ENCODE results near the gene COLQ. TPM values are rescaled to one million over a fixed set of nuclear protein-coding genes. Genes with fewer than 3 reads are reported as not detected.

The COLQ gene
- total RNA-seq, 1 experiment from 2014 or later = 0.44 TPM

DNA sequence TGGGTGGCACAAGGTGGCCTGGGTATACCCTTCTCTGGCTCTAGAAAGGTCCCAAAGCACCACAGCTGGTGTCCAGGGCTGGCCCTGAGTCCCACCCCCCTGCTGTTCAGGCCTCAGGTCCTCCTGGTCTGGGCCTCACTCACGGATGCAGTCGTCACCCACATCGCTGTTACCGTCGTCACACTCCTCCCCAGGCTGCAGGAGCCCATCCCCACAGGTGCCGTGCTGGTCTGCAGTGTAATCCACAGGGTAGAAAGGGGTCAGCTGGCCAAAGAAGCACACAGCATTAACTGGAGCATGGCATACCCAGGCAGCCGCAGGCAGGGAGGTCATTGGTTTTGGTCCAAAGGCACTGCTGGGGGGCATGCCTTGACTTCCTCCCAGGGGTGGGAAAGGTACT is 65.8 kb downstream of the COLQ start:
- intact Hi-C loops (cut with micrococcal nuclease) = no loop called here
- CTCF ChIA-PET = interaction anchor here (1.5 to 1.7 kb wide), 2 partner anchors 10 to 12 kb away, joined by 3 to 4 read pairs; no protein-coding TSS in a partner anchor
- H3K4me1 Mint-ChIP-seq (ENCODE audit: insufficient read depth, unreplicated experiment) = no peaks in the 10 kb centered on the region
- H3K4me3 Mint-ChIP-seq (ENCODE audit: unreplicated experiment) = no peak overlapping the region
- H3K9me3 Mint-ChIP-seq (ENCODE audit: unreplicated experiment) = no peaks in the 10 kb centered on the region
- no peaks in the 10 kb centered on the region for H3K36me3 Mint-ChIP-seq (ENCODE audit: insufficient read depth, unreplicated experiment)
- H3K27me3 Mint-ChIP-seq (ENCODE audit: insufficient read depth, unreplicated experiment) = no peaks in the 10 kb centered on the region
- TF ChIP-seq, protein P1, sequence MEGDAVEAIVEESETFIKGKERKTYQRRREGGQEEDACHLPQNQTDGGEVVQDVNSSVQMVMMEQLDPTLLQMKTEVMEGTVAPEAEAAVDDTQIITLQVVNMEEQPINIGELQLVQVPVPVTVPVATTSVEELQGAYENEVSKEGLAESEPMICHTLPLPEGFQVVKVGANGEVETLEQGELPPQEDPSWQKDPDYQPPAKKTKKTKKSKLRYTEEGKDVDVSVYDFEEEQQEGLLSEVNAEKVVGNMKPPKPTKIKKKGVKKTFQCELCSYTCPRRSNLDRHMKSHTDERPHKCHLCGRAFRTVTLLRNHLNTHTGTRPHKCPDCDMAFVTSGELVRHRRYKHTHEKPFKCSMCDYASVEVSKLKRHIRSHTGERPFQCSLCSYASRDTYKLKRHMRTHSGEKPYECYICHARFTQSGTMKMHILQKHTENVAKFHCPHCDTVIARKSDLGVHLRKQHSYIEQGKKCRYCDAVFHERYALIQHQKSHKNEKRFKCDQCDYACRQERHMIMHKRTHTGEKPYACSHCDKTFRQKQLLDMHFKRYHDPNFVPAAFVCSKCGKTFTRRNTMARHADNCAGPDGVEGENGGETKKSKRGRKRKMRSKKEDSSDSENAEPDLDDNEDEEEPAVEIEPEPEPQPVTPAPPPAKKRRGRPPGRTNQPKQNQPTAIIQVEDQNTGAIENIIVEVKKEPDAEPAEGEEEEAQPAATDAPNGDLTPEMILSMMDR (IDR thresholded peaks at IDR 0.05; ENCODE audit: unreplicated experiment) = no peak
- no peak overlapping the region for H3K27ac Mint-ChIP-seq (ENCODE audit: low read depth, unreplicated experiment)
- no TSS peak for BruUV-seq (replicated peaks)
- no peak for DNase-seq (ENCODE audit: unreplicated experiment)
- POLR2A ChIA-PET = interaction anchor here (1.0 kb wide), 1 partner anchor 11 kb away, joined by 5 read pairs; no protein-coding TSS in a partner anchor

DNA sequence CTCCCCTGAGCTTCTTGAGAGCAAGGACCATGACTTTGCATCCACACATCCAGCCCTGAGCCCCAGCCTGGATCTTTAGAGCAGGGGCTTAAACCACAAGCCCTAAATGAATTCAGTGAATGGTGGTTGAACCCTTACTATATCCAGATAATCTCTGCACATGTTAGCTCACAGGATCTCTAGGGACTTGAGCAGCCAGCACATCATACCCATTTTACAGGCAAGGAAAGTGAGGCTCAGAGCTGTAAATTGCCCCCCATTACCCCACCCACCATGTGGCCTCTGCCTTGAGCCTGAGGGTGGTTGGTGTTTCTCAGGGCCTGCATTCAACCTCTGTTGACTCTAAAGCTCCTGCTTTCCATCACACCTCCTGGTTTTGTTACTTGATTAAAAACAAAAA is 66.5 kb downstream of the COLQ start:
- Mint-ChIP-seq H3K4me3 (ENCODE audit: unreplicated experiment) (no peak overlapping the region), H3K27me3 (ENCODE audit: insufficient read depth, unreplicated experiment) (no peaks in the 10 kb centered on the region), H3K36me3 (ENCODE audit: insufficient read depth, unreplicated experiment) (no peaks in the 10 kb centered on the region), H3K9me3 (ENCODE audit: unreplicated experiment) (no peaks in the 10 kb centered on the region), H3K4me1 (ENCODE audit: insufficient read depth, unreplicated experiment) (no peaks in the 10 kb centered on the region), H3K27ac (ENCODE audit: low read depth, unreplicated experiment) (no peak overlapping the region)
- intact Hi-C loops (cut with micrococcal nuclease) = no loop called here
- BruUV-seq (replicated peaks) = no TSS peak
- ChIA-PET POLR2A (interaction anchor here (0.7 kb wide), 1 partner anchor 41 kb away, joined by 3 read pairs; no protein-coding TSS in a partner anchor), CTCF (interaction anchor here (0.6 to 1.7 kb wide), 2 partner anchors 11 to 510 kb away, joined by 4 read pairs; no protein-coding TSS in a partner anchor)
- no peak for DNase-seq (ENCODE audit: unreplicated experiment)
- TF ChIP-seq, protein P1 (IDR thresholded peaks at IDR 0.05; ENCODE audit: unreplicated experiment) = no peak

DNA sequence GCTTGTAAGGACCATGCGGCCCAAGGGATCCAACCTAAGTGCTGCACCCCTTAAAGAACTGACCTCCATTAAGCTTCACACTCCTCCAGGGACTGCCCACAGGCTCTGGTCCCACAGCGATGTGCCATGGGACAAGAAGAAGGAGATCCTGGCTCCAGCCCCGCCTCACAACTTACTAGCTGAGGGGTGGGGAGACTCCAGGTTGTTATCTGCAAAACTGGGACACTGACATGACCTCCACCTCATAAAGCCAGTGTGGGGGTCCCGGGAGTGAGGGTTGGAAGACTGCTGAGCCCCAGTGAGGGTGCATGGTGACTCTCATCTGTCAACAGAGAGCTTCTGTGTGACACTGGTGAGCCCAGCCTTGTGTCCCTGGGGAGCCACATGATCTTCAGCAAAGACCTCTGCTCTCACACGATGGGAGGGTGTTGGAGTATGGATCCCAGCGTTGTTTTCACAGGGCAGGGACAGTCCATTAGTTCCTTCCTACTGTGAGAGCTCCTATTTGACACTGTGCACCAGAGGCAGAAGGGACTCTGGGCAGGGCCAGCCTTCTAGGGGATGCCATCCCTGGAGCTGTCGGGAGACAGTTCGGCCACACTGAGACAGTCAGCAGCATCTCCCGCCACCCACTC is 67.4 kb downstream of the COLQ start:
- no peaks in the 10 kb centered on the region for H3K9me3 Mint-ChIP-seq (ENCODE audit: unreplicated experiment)
- DNase-seq (ENCODE audit: unreplicated experiment) = no peak
- CTCF ChIA-PET = interaction anchor here (0.6 to 1.7 kb wide), 3 partner anchors 10 to 509 kb away, joined by 4 read pairs; no protein-coding TSS in a partner anchor
- POLR2A ChIA-PET = interaction anchor here (0.7 kb wide), 1 partner anchor 42 kb away, joined by 3 read pairs; no protein-coding TSS in a partner anchor
- H3K36me3 Mint-ChIP-seq (ENCODE audit: insufficient read depth, unreplicated experiment) = no peaks in the 10 kb centered on the region
- H3K4me1 Mint-ChIP-seq (ENCODE audit: insufficient read depth, unreplicated experiment) = no peaks in the 10 kb centered on the region
- TF ChIP-seq, protein P1 (IDR thresholded peaks at IDR 0.05; ENCODE audit: unreplicated experiment) = no peak
- BruUV-seq (replicated peaks) = no TSS peak
- no peaks in the 10 kb centered on the region for H3K27me3 Mint-ChIP-seq (ENCODE audit: insufficient read depth, unreplicated experiment)
- H3K4me3 Mint-ChIP-seq (ENCODE audit: unreplicated experiment) = no peak overlapping the region
- intact Hi-C loops (cut with micrococcal nuclease) = no loop called here
- no peak overlapping the region for H3K27ac Mint-ChIP-seq (ENCODE audit: low read depth, unreplicated experiment)

DNA sequence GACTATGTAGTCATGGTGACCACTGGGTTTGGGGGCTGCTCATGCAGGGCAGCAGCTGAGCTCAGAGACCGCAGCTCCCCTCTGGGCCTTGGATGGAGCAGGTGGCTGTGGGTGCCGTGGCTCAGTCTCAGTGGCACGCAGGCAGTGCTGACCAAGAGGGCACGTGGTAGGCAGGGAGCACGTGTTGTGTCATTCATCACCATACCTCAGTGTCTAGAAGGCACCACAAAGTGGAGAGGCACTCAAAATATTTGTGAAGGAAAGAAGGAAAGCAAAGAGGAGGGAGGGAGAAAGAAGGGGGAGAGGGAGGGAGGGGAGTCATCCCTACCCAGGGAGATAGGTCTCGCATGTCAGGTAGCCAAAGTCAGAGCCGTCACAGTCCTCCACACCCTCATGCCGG is 68.0 kb downstream of the COLQ start:
- Mint-ChIP-seq H3K4me1 (ENCODE audit: insufficient read depth, unreplicated experiment) (no peaks in the 10 kb centered on the region), H3K4me3 (ENCODE audit: unreplicated experiment) (no peak overlapping the region), H3K27me3 (ENCODE audit: insufficient read depth, unreplicated experiment) (no peaks in the 10 kb centered on the region), H3K27ac (ENCODE audit: low read depth, unreplicated experiment) (no peak overlapping the region), H3K36me3 (ENCODE audit: insufficient read depth, unreplicated experiment) (no peaks in the 10 kb centered on the region), H3K9me3 (ENCODE audit: unreplicated experiment) (no peaks in the 10 kb centered on the region)
- TF ChIP-seq, protein P1 (IDR thresholded peaks at IDR 0.05; ENCODE audit: unreplicated experiment) = no peak
- no TSS peak for BruUV-seq (replicated peaks)
- DNase-seq (ENCODE audit: unreplicated experiment) = no peak
- CTCF ChIA-PET = no interaction called here
- POLR2A ChIA-PET = no interaction called here
- intact Hi-C loops (cut with micrococcal nuclease) = no loop called here
